Esophagus squamous epithelium (tissue), 5 donors: Measurements from ENCODE around the gene CARMIL1. TPM values are rescaled to one million over a fixed set of nuclear protein-coding genes. Genes with fewer than 3 reads are reported as not detected.
A peak's percentile ranks its signal among the peaks of the same experiment; 100 is the strongest.

ENCODE experiments used
- DNase-seq: peaks from one replicate; lab custom pipeline; 2025; lab: John Stamatoyannopoulos, UW
- H3K27ac ChIP-seq, 4 donors: fragments of 200-600 bp; sonication (generic); one replicate each; pipeline ENCODE4 v1.5.1; 2016 to 2019; ENCODE audit warnings: mild to moderate bottlenecking in 1 of 4
- H3K27me3 ChIP-seq, 4 donors: fragments of 200-600 bp; sonication (generic); 1 replicate in 3 of 4; 2 replicates in 1 of 4; pipeline versions ENCODE4 v1.5.1 to v1.6.0; 2017 to 2021; ENCODE audit warnings: antibody characterized with exemption in 1 of 4
- H3K36me3 ChIP-seq, 3 donors: fragments of 200-600 bp; sonication (generic); one replicate each; pipeline ENCODE4 v1.5.1; 2016 to 2019
- H3K4me1 ChIP-seq, 3 donors: fragments of 200-600 bp; sonication (generic); one replicate each; pipeline ENCODE4 v1.5.1; 2017 to 2019
- H3K4me3 ChIP-seq, 4 donors: fragments of 200-600 bp; sonication (generic); 1 replicate in 3 of 4; 2 replicates in 1 of 4; pipeline ENCODE4 v1.5.1; 2016 to 2019; ENCODE audit warnings: mild to moderate bottlenecking in 2 of 4, moderate library complexity in 1 of 4
- H3K9me3 ChIP-seq, 3 donors: fragments of 200-600 bp; sonication (generic); one replicate each; pipeline ENCODE4 v1.5.1; 2016 to 2019
- POLR2A ChIP-seq, 4 donors: fragments of 450-650 bp; IDR thresholded peaks; one replicate each; pipeline ENCODE4 v1.6.1; 2017; ENCODE audit warnings: antibody characterized with exemption in 4 of 4, mild to moderate bottlenecking in 4 of 4, moderate library complexity in 3 of 4
- WGBS, 2 donors: methylation state at CpG; one replicate each; pipeline ENCODE4 v1.1.5; 2018; 5-methylcytosine and 5-hydroxymethylcytosine counted together
- intact Hi-C: fragments of 100-400 bp; cut with DNase I; formaldehyde crosslinking; loops from one replicate; pipeline ENCODE4 v1.15.0; 2022
- total RNA-seq, 4 donors: library from RNA; depleted of rRNA; stranded (reverse); fragments of >200 nt; gene quantifications; one replicate each; pipeline ENCODE4 v1.1.0, GENCODE V29; 2016
- TF ChIP-seq, protein P1 (sequence below), 6 experiments: fragments of 450-650 bp in 4 of 6; fragments of 200-600 bp in 2 of 6; sonication (generic) in 2 of 6; IDR thresholded peaks; one replicate each; pipeline ENCODE4 v1.5.1; 2016 to 2019; ENCODE audit warnings: antibody characterized with exemption in 6 of 6, mild to moderate bottlenecking in 4 of 6, moderate library complexity in 4 of 6
- donor health status: DM: yes; HTN: yes; CAD: no.

The CARMIL1 gene
- total RNA-seq, 4 donors from 2014 or later, result 7.2 to 19.7 (median 18.3) TPM

DNA sequence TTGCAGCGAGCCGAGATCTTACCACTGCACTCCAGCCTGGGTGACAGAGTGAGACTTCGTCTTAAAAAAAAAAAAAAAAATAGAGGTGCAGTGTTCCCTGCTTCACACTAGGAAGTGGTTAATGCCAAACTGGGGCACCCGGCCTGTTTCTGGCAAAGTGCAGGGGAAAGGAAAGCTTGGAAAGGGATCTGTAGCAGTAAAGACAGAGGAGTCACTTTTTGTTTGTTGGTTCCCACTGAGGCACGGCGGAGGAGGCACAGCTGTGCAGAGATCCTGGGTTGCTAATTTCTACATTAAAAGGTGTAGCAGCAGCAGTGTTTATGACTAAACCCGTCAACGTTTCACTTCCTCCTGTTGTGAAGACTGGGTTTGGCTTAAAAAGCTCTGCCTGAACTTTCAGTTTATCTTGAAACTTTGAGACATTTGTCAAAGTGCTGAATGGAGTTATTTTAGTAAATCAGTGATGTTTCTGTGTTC lies 125.6 kb downstream of the CARMIL1 start:
- WGBS, 2 donors, result 22 to 33% methylated on average over 7 to 8 of the region's 8 CpGs
- peak overlapping the region in 3 of 4 donors; percentile 5 to 59 (median 45) for H3K27ac ChIP-seq
- TF ChIP-seq, protein P1, sequence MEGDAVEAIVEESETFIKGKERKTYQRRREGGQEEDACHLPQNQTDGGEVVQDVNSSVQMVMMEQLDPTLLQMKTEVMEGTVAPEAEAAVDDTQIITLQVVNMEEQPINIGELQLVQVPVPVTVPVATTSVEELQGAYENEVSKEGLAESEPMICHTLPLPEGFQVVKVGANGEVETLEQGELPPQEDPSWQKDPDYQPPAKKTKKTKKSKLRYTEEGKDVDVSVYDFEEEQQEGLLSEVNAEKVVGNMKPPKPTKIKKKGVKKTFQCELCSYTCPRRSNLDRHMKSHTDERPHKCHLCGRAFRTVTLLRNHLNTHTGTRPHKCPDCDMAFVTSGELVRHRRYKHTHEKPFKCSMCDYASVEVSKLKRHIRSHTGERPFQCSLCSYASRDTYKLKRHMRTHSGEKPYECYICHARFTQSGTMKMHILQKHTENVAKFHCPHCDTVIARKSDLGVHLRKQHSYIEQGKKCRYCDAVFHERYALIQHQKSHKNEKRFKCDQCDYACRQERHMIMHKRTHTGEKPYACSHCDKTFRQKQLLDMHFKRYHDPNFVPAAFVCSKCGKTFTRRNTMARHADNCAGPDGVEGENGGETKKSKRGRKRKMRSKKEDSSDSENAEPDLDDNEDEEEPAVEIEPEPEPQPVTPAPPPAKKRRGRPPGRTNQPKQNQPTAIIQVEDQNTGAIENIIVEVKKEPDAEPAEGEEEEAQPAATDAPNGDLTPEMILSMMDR (IDR thresholded peaks at IDR 0.05), result no peak
- TF ChIP-seq POLR2A (IDR thresholded peaks at IDR 0.05), result no peak
- no peaks in the 10 kb centered on the region for H3K27me3 ChIP-seq
- no peak for DNase-seq
- intact Hi-C loops, result no loop called here
- peaks cover 4 to 42% (median 23%) of the 10 kb centered on the region in 3 donors for H3K4me1 ChIP-seq
- no peaks in the 10 kb centered on the region for H3K9me3 ChIP-seq
- H3K4me3 ChIP-seq, result peak overlapping the region in 2 of 4 donors; percentile 12 to 47
- H3K36me3 ChIP-seq, result no peaks in the 10 kb centered on the region

DNA sequence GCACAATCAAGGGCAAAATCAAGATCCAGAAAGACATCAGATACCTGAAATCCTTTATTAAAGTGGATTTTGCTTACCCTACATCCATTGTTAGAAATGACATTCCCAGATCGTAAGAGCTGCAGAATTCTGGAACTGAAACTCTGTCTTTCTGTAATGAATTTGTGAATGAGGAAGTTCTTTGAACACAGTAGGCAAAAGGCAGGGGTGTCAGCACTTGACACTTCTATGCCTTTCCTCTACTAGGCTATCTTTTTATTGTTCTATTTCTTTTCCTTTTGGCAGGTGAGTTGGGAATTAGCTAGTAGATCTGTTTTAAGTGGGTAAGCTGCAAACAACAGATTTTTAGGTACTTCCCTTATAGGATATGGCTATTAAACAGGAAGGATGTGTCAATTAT lies 126.3 kb downstream of the CARMIL1 start:
- Histone ChIP-seq H3K4me1 (peaks cover 4 to 42% (median 23%) of the 10 kb centered on the region in 3 donors), H3K9me3 (no peaks in the 10 kb centered on the region), H3K27me3 (no peaks in the 10 kb centered on the region), H3K27ac (peak overlapping the region in 3 of 4 donors; percentile 5 to 59 (median 45)), H3K36me3 (no peaks in the 10 kb centered on the region), H3K4me3 (peak overlapping the region in 1 of 4 donors; percentile 47)
- intact Hi-C loops, result no loop called here
- TF ChIP-seq POLR2A (IDR thresholded peaks at IDR 0.05), result no peak
- TF ChIP-seq, protein P1 (IDR thresholded peaks at IDR 0.05), result no peak
- no peak for DNase-seq
- 17 to 21% methylated on average over 1 of the region's 1 CpG for WGBS, 2 donors

DNA sequence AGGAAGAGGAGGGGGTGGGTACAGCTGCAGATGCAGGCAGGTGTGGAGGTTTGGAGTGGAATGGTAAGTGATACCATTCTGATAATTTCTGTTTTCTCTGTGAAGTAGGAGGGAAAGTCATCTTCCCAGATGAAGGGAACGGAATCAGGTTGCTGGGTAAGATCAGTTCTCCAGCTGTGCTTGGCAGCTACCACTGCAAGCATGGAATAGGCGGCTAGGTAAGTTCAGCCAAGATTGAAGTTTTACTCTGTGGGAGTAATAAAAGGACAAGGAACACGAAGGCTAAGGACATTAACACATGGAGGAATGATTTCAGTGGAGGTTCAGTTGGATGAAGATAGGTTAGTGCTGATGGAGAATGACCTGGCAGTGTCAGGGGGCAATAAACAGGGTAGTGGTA lies 128.3 kb downstream of the CARMIL1 start:
- Histone ChIP-seq H3K9me3 (no peaks in the 10 kb centered on the region), H3K36me3 (no peaks in the 10 kb centered on the region), H3K4me3 (no peak overlapping the region), H3K27ac (no peak overlapping the region), H3K27me3 (no peaks in the 10 kb centered on the region), H3K4me1 (peaks cover 4 to 34% (median 17%) of the 10 kb centered on the region in 3 donors)
- no peak for DNase-seq
- intact Hi-C loops, result no loop called here
- 79 to 81% methylated on average over 3 of the region's 3 CpGs for WGBS, 2 donors
- no peak for TF ChIP-seq POLR2A (IDR thresholded peaks at IDR 0.05)
- TF ChIP-seq, protein P1 (IDR thresholded peaks at IDR 0.05), result no peak

DNA sequence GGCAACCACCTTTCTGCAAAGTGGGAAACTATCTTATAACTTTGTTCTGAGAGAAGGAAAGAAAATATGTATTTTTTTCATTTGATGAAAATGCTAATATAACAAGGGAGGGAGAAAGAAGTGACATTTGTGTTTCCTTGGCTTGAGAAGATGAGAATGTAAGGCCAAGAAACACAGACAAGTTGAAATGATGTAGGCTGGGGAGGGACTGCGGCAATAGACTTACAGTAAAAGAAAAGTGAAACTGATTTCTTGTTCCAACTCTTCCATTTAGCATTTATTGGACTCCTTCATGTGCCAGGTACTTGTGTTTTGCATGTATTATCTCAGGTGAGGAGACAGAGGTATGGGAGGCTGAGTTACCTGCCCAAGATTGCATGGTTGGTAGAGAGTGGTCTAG lies 130.9 kb downstream of the CARMIL1 start:
- Histone ChIP-seq H3K27ac (no peak overlapping the region), H3K4me3 (no peak overlapping the region), H3K36me3 (no peaks in the 10 kb centered on the region), H3K27me3 (no peaks in the 10 kb centered on the region), H3K9me3 (no peaks in the 10 kb centered on the region), H3K4me1 (peaks cover 4 to 46% (median 14%) of the 10 kb centered on the region in 3 donors)
- WGBS, 2 donors, result 43 to 50% methylated on average over 1 of the region's 1 CpG
- no peak for TF ChIP-seq POLR2A (IDR thresholded peaks at IDR 0.05)
- TF ChIP-seq, protein P1 (IDR thresholded peaks at IDR 0.05), result no peak
- DNase-seq, result no peak
- intact Hi-C loops, result no loop called here

DNA sequence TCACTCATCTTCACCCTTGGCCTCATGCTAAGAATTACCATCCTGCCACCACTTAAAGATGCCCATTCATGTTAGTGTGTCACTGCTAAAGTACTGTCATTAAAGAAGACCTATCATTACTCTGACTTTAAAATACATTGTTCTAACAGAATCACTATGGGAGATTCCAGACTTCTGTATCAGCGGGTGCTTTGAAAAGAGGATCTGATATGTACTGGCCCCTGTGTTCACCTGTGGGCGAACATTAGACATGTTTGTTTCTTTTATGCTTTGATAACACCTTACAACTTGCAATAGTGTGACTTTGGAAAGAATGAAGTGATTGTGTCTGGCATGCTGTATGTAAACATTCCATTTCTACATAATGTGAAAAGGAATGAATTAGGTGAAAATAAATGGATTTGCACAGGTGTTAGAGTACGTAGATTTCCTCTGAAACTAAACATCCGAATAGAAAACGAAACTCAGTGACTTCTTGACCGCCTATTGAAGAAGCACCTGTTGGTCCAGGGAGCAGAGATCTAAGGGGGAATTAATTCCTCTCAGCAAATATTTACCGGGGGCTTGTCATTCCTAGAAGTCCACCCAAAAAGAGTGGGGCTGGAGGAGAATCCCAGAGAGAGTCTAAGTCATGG lies 132.3 kb downstream of the CARMIL1 start:
- Histone ChIP-seq H3K4me3 (no peak overlapping the region), H3K9me3 (no peaks in the 10 kb centered on the region), H3K27ac (no peak overlapping the region), H3K36me3 (no peaks in the 10 kb centered on the region), H3K27me3 (no peaks in the 10 kb centered on the region), H3K4me1 (peaks cover 0 to 39% (median 9%) of the 10 kb centered on the region in 3 donors)
- 65 to 82% methylated on average over 7 of the region's 7 CpGs for WGBS, 2 donors
- no peak for DNase-seq
- intact Hi-C loops, result no loop called here
- TF ChIP-seq, protein P1 (IDR thresholded peaks at IDR 0.05), result no peak
- no peak for TF ChIP-seq POLR2A (IDR thresholded peaks at IDR 0.05)
